IPS-18c (cell line): ENCODE measurements around the gene STK11IP.

Experiments
- H3K4me3 ChIP-seq: 2 replicates; pipeline ENCODE4 v1.7.0; 2013; ENCODE audit warnings: low read depth, mild to moderate bottlenecking, low read length, moderate library complexity; ENCODE audit not compliant: insufficient read depth
- H3K9me3 ChIP-seq: one replicate; pipeline ENCODE4 v1.6.1; 2013; ENCODE audit warnings: mild to moderate bottlenecking, low read length, moderate library complexity; ENCODE audit not compliant: control insufficient read depth, insufficient read depth

Gene STK11IP

GRCh38 chr2:219607931-219608330, 10.3 kb downstream of the STK11IP start:
- H3K9me3 ChIP-seq, result no peaks in the 10 kb centered on the region
- no peak overlapping the region for H3K4me3 ChIP-seq

- H3K9me3 ChIP-seq, result no peaks in the 10 kb centered on the region
- H3K4me3 ChIP-seq, result no peak overlapping the region
These were observed 10.8 kb downstream of the STK11IP start for GRCh38 chr2:219608399-219608964.

- H3K4me3 ChIP-seq, result no peak overlapping the region
- no peaks in the 10 kb centered on the region for H3K9me3 ChIP-seq
These were observed 11.6 kb downstream of the STK11IP start for GRCh38 chr2:219609149-219609750.

DNA sequence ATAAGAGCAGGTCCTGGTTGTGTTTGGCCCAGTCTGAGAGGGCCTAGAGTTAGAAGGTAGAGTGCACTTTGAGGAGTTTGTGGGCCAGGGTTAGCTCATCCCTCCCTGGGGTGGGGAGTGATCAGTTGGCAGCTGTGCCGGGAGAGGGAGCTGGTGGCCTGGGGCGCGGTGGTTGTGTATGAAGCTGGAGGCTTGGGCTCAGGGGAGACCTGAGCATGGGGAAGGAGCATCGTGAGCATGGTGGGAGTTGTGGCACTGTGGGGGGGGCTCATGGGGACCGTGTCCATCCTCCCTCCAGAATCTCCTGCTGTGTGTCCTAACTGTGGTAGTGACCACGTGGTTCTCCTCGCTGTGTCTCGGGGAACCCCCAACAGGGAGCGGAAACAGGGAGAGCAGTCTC, 13.6 kb downstream of the STK11IP start:
- Histone ChIP-seq H3K4me3 (no peak overlapping the region), H3K9me3 (no peaks in the 10 kb centered on the region)

GRCh38 chr2:219611866-219612576, 14.4 kb downstream of the STK11IP start:
- no peaks in the 10 kb centered on the region for H3K9me3 ChIP-seq
- no peak overlapping the region for H3K4me3 ChIP-seq

- no peak overlapping the region for H3K4me3 ChIP-seq
- H3K9me3 ChIP-seq, result no peaks in the 10 kb centered on the region
These were observed 15.1 kb downstream of the STK11IP start for GRCh38 chr2:219612577-219613286.

DNA sequence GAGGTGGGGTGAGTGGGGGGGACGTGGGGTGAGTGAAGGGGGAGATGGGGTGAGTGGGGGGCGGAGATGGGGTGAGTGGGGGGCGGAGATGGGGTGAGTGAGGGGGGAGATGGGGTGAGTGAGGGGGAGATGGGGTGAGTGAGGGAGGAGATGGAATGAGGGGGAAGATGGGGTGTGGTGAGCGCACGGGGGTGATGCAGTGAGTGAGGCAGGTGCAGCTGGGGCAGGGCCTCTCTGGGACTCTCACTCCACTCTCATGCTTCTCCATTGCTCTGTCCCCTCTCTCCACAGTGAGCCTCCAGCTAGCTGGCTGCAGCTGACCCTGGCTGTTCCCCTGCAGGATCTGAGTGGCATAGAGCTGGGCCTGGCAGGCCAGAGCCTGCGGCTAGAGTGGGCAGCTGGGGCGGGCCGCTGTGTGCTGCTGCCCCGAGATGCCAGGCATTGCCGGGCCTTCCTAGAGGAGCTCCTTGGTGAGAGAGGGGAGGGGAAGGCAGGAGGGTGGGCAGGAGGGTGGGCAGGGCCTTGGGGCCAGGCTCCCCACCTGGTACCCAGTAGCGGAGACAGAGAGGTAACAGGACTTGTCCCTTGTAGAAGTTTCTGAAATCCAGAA, 15.9 kb downstream of the STK11IP start:
- no peaks in the 10 kb centered on the region for H3K9me3 ChIP-seq
- no peak overlapping the region for H3K4me3 ChIP-seq

- Histone ChIP-seq H3K9me3 (no peaks in the 10 kb centered on the region), H3K4me3 (no peak overlapping the region)
These were observed 16.6 kb downstream of the STK11IP start for GRCh38 chr2:219614076-219614860.

DNA sequence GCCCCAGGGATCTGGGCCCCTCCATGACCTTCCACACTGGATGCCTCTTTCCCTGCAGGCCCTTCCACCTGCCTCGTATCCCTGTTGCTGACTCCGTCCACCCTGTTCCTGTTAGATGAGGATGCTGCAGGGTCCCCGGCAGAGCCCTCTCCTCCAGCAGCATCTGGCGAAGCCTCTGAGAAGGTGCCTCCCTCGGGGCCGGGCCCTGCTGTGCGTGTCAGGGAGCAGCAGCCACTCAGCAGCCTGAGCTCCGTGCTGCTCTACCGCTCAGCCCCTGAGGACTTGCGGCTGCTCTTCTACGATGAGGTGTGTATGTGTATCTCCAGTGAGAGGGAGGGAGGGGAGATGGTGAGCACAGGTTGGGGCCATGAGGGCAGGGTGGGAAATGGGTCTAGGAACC, 17.4 kb downstream of the STK11IP start:
- Histone ChIP-seq H3K4me3 (no peak overlapping the region), H3K9me3 (no peaks in the 10 kb centered on the region)

- Histone ChIP-seq H3K9me3 (no peaks in the 10 kb centered on the region), H3K4me3 (no peak overlapping the region)
These were observed 18.2 kb downstream of the STK11IP start for GRCh38 chr2:219615894-219616293.

GRCh38 chr2:219616550-219616949, 18.9 kb downstream of the STK11IP start:
- Histone ChIP-seq H3K9me3 (no peaks in the 10 kb centered on the region), H3K4me3 (no peak overlapping the region)

- H3K9me3 ChIP-seq, result no peaks in the 10 kb centered on the region
- H3K4me3 ChIP-seq, result no peak overlapping the region
These were observed 21.1 kb downstream of the STK11IP start for GRCh38 chr2:219618733-219619122.

GRCh38 chr2:219619235-219619634, 21.6 kb downstream of the STK11IP start:
- Histone ChIP-seq H3K9me3 (no peaks in the 10 kb centered on the region), H3K4me3 (no peak overlapping the region)

DNA sequence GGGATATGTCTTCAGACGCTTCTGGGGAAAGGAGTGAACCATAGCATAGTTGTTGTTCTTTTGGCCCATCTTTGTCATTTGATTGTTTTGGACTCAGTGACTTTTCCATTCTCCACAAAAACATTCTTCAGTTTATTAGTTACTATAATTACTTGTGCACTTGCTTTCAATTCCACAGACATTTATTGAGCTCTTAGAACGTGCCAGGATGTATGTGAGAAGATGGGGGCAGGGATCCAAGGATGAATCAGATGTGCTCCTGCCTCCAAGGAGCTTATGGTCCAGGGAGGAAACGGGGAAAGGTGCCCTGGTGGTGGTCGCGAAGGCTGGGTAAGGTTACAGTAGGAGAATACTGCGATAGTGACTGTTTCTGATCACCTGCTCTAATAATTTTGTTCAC, 22.9 kb downstream of the STK11IP start:
- Histone ChIP-seq H3K9me3 (no peaks in the 10 kb centered on the region), H3K4me3 (no peak overlapping the region)

- Histone ChIP-seq H3K9me3 (no peaks in the 10 kb centered on the region), H3K4me3 (no peak overlapping the region)
These were observed 24.3 kb downstream of the STK11IP start for GRCh38 chr2:219621935-219622334.

DNA sequence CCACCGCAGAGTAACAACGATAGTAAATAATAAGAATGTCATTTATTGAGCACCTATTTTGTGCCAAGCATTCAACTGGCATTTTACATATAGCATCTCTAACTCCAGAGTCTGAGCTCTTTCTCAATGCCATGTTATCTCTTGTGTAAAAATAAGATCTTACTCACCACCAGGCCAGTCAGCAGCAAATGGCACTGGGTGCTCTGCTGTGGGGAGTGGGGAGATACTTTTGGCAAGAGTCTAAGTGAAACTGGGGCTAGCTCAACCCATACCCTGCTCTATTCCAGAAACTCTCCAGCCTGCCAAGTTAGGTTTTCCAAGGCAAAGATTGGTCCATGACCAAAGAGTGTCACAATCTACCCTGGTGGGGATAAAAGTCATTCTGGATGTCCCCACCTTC, 24.8 kb downstream of the STK11IP start:
- H3K4me3 ChIP-seq, result no peak overlapping the region

DNA sequence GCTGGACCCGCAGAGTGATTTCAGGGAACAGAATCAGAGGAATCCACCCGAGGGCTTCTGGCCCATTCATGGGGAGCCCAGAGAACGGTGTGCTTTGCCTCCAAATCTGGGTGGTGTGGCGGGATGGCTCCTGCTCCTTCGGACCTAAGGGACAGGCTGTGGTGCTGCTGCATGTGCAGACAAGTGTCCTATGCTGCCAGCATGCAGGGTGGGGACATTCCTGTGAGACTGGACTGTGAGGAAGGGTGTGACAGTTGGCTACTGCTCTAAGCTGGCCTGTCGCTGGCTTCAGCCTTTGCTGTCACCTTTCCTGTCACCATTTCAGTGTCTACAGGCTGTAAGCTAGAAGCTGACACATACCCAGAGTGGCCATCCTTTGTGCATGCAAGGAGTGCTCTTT, 26.9 kb downstream of the STK11IP start:
- Histone ChIP-seq H3K4me3 (no peak overlapping the region), H3K9me3 (no peaks in the 10 kb centered on the region)

More for the DNA sequence above, 24.8 kb downstream of the STK11IP start:
- no peaks in the 10 kb centered on the region for H3K9me3 ChIP-seq
